Skeletal muscle cell (primary cell): ENCODE measurements around the gene NRCAM.
"Not testable (repeated sequence)": the region's sequence is repeated elsewhere in the genome, so short reads cannot be mapped to it uniquely, and the experiment has no call there.

ENCODE experiments used
- DNase-seq: peaks from one replicate; pipeline ENCODE4 v3.0.0-alpha.2; 2010; ENCODE audit warnings: low read depth
- H3K4me3 ChIP-seq: 2 replicates; pipeline ENCODE4 v1.5.1; 2011; ENCODE audit warnings: low read depth, mild to moderate bottlenecking, control low read depth, low read length, moderate library complexity

NRCAM gene

GRCh38 chr7:108455998-108456677 is at the start of gene NRCAM:
NRCAM (minus strand) TSS chr7:108456436; CDS start chr7:108240064, 216,372 bp downstream.
- H3K4me3 ChIP-seq: peak within 1 kb of the TSS; percentile 68
- no peak for DNase-seq

GRCh38 chr7:108504576-108504975 is 48.3 kb upstream of the NRCAM start:
- not testable (repeated sequence) for H3K4me3 ChIP-seq, DNase-seq

- peak; percentile 38 for DNase-seq
- H3K4me3 ChIP-seq: no peak overlapping the region
Measured at GRCh38 chr7:108503112-108504026, 47.1 kb upstream of the NRCAM start.

- DNase-seq: no peak
- H3K4me3 ChIP-seq: no peak overlapping the region
Measured at GRCh38 chr7:108499566-108499965, 43.3 kb upstream of the NRCAM start.

- DNase-seq: no peak
- H3K4me3 ChIP-seq: no peak overlapping the region
Measured at GRCh38 chr7:108498481-108498880, 42.2 kb upstream of the NRCAM start.

- H3K4me3 ChIP-seq: no peak overlapping the region
- no peak for DNase-seq
Measured at GRCh38 chr7:108497082-108497725, 41.0 kb upstream of the NRCAM start.

GRCh38 chr7:108492742-108493141 is 36.5 kb upstream of the NRCAM start:
- H3K4me3 ChIP-seq: no peak overlapping the region
- DNase-seq: no peak

- DNase-seq: no peak
- H3K4me3 ChIP-seq: no peak overlapping the region
Measured at GRCh38 chr7:108488768-108489538, 32.7 kb upstream of the NRCAM start.

GRCh38 chr7:108487646-108488045 is 31.4 kb upstream of the NRCAM start:
- DNase-seq: no peak
- no peak overlapping the region for H3K4me3 ChIP-seq

GRCh38 chr7:108486291-108486966 is 30.2 kb upstream of the NRCAM start:
- peak; percentile 11 for DNase-seq
- H3K4me3 ChIP-seq: no peak overlapping the region

GRCh38 chr7:108484137-108484536 is 27.9 kb upstream of the NRCAM start:
- DNase-seq: no peak
- H3K4me3 ChIP-seq: no peak overlapping the region

GRCh38 chr7:108480311-108480710 is 24.1 kb upstream of the NRCAM start:
- no peak overlapping the region for H3K4me3 ChIP-seq
- no peak for DNase-seq

- H3K4me3 ChIP-seq: no peak overlapping the region
- no peak for DNase-seq
Measured at GRCh38 chr7:108479751-108480150, 23.5 kb upstream of the NRCAM start.

GRCh38 chr7:108479118-108479517 is 22.9 kb upstream of the NRCAM start:
- DNase-seq: no peak
- H3K4me3 ChIP-seq: no peak overlapping the region

- DNase-seq: no peak
- no peak overlapping the region for H3K4me3 ChIP-seq
Measured at GRCh38 chr7:108468246-108468645, 12.0 kb upstream of the NRCAM start.

- no peak for DNase-seq
- no peak overlapping the region for H3K4me3 ChIP-seq
Measured at GRCh38 chr7:108467391-108467790, 11.2 kb upstream of the NRCAM start.

- H3K4me3 ChIP-seq, DNase-seq: not testable (repeated sequence)
Measured at GRCh38 chr7:108466322-108466721, 10.1 kb upstream of the NRCAM start.

- no peak for DNase-seq
- no peak overlapping the region for H3K4me3 ChIP-seq
Measured at GRCh38 chr7:108464743-108465142, 8.5 kb upstream of the NRCAM start.

- no peak overlapping the region for H3K4me3 ChIP-seq
- DNase-seq: no peak
Measured at GRCh38 chr7:108463613-108464012, 7.4 kb upstream of the NRCAM start.
